ENCODE results near the gene PRDM10.

Gene PRDM10

GRCh38 chr11:129944696-129945095 lies 57.9 kb downstream of the PRDM10 start:
- DNase-seq, result no peak

- no peak for DNase-seq
Observed at GRCh38 chr11:129943036-129943435, 59.6 kb downstream of the PRDM10 start.

GRCh38 chr11:129939510-129939909 lies 63.1 kb downstream of the PRDM10 start:
- no peak for DNase-seq

- DNase-seq, result no peak
Observed at GRCh38 chr11:129938764-129939163, 63.9 kb downstream of the PRDM10 start.

GRCh38 chr11:129937592-129938238 lies 64.9 kb downstream of the PRDM10 start:
- no peak for DNase-seq

GRCh38 chr11:129935723-129936122 lies 66.9 kb downstream of the PRDM10 start:
- no peak for DNase-seq

GRCh38 chr11:129933891-129934290 lies 68.7 kb downstream of the PRDM10 start:
- DNase-seq, result no peak

GRCh38 chr11:129933262-129933661 lies 69.4 kb downstream of the PRDM10 start:
- DNase-seq, result no peak

GRCh38 chr11:129932381-129933067 lies 70.1 kb downstream of the PRDM10 start:
- no peak for DNase-seq

- DNase-seq, result no peak
Observed at GRCh38 chr11:129930743-129931142, 71.9 kb downstream of the PRDM10 start.

GRCh38 chr11:129930296-129930695 lies 72.3 kb downstream of the PRDM10 start:
- no peak for DNase-seq

GRCh38 chr11:129929721-129930120 lies 72.9 kb downstream of the PRDM10 start:
- no peak for DNase-seq

GRCh38 chr11:129928923-129929692 lies 73.5 kb downstream of the PRDM10 start:
- no peak for DNase-seq

- no peak for DNase-seq
Observed at GRCh38 chr11:129922674-129923073, 80.0 kb downstream of the PRDM10 start.

- no peak for DNase-seq
Observed at GRCh38 chr11:129918361-129918760, 84.3 kb downstream of the PRDM10 start.

GRCh38 chr11:129917231-129917630 lies 85.4 kb downstream of the PRDM10 start:
- no peak for DNase-seq

- no peak for DNase-seq
Observed at GRCh38 chr11:129911298-129911697, 91.3 kb downstream of the PRDM10 start.

- DNase-seq, result no peak
Observed at GRCh38 chr11:129910360-129910759, 92.3 kb downstream of the PRDM10 start.

- DNase-seq, result no peak
Observed at GRCh38 chr11:129905402-129905801, 97.2 kb downstream of the PRDM10 start.

GRCh38 chr11:129896062-129896461 lies 106.6 kb downstream of the PRDM10 start:
- peak in 1 of 2 experiments; percentile 7 for DNase-seq

GRCh38 chr11:129895126-129896041 lies 107.3 kb downstream of the PRDM10 start, which contains the start of gene NFRKB:
Gene NFRKB, minus strand, starts transcription at chr11:129895578. Its CDS starts 2,729 bp downstream, at chr11:129892849.
- peak; percentile 63 to 79 for DNase-seq

- no peak for DNase-seq
Observed at GRCh38 chr11:129894278-129895125, 108.1 kb downstream of the PRDM10 start.

Data from SHP77 (cell line).